HepG2 (cell line): ENCODE data around the gene SYTL3. TPM values are rescaled to one million over a fixed set of nuclear protein-coding genes. Genes with fewer than 3 reads are reported as not detected.

ENCODE experiments used
- ATF7 ChIP-seq, 2 experiments: fragments of 450-650 bp in 1 of 2; sonication (generic) in 1 of 2; formaldehyde crosslinking in 1 of 2; IDR thresholded peaks; 2 replicates each; pipeline versions ENCODE4 v1.4.0 to v1.6.1; 2016 to 2020; ENCODE audit warnings: antibody characterized with exemption in 1 of 2, mild to moderate bottlenecking in 1 of 2, missing genetic modification reagents in 1 of 2
- CBFB ChIP-seq: sonication (generic); formaldehyde crosslinking; IDR thresholded peaks from 2 replicates; pipeline ENCODE4 v1.4.0; 2020; ENCODE audit warnings: missing genetic modification reagents
- ELF3 ChIP-seq: IDR thresholded peaks from 2 replicates; pipeline ENCODE4 v1.6.1; 2016; ENCODE audit warnings: missing genetic modification reagents, missing compliant biosample characterization
- HHEX ChIP-seq: IDR thresholded peaks from 2 replicates; pipeline ENCODE4 v1.6.1; 2016; ENCODE audit warnings: control low read depth
- HNF4A ChIP-seq: sonication (generic); formaldehyde crosslinking; IDR thresholded peaks from 2 replicates; pipeline ENCODE4 v1.4.0; 2020; ENCODE audit warnings: missing genetic modification reagents
- KAT2B ChIP-seq: fragments of 150-350 bp; IDR thresholded peaks from 2 replicates; pipeline ENCODE4 v1.6.1; 2014; ENCODE audit warnings: low read depth, low read length, borderline replicate concordance
- RAD51 ChIP-seq: fragments of 450-650 bp; IDR thresholded peaks from 2 replicates; pipeline ENCODE4 v1.6.1; 2016; ENCODE audit warnings: borderline replicate concordance
- RCOR2 ChIP-seq: IDR thresholded peaks from 2 replicates; pipeline ENCODE4 v1.6.1; 2016; ENCODE audit warnings: missing biosample characterization, missing genetic modification reagents
- SKI ChIP-seq: fragments of 450-650 bp; IDR thresholded peaks from one replicate; pipeline ENCODE4 v1.6.1; 2018; ENCODE audit warnings: mild to moderate bottlenecking; ENCODE audit not compliant: partially characterized antibody
- SP1 ChIP-seq, 2 experiments: fragments of 450-650 bp in 1 of 2; sonication (generic) in 1 of 2; formaldehyde crosslinking in 1 of 2; IDR thresholded peaks; 2 replicates each; pipeline versions ENCODE4 v1.4.0 to v1.6.1; 2016 to 2020; ENCODE audit warnings: missing genetic modification reagents in 1 of 2
- ZKSCAN1 ChIP-seq: fragments of 150-350 bp; IDR thresholded peaks from 2 replicates; pipeline ENCODE4 v1.6.1; 2014; ENCODE audit warnings: low read length
- ZMYM4 ChIP-seq: sonication (generic); formaldehyde crosslinking; IDR thresholded peaks from 2 replicates; pipeline ENCODE4 v1.8.1; 2023; ENCODE audit warnings: mild to moderate bottlenecking, missing genetic modification reagents
- ZNF333 ChIP-seq: sonication (generic); formaldehyde crosslinking; IDR thresholded peaks from 2 replicates; pipeline ENCODE4 v1.4.0; 2020; ENCODE audit warnings: mild to moderate bottlenecking, missing genetic modification reagents, borderline replicate concordance
- ZNF460 ChIP-seq: sonication (generic); formaldehyde crosslinking; IDR thresholded peaks from 2 replicates; pipeline ENCODE4 v1.5.1; 2020; ENCODE audit warnings: missing genetic modification reagents, mild to moderate bottlenecking, borderline replicate concordance
- ZNF562 ChIP-seq: sonication (generic); formaldehyde crosslinking; IDR thresholded peaks from 2 replicates; pipeline ENCODE4 v1.8.0; 2022; ENCODE audit warnings: missing genetic modification reagents, borderline replicate concordance
- ZNF615 ChIP-seq: sonication (generic); formaldehyde crosslinking; IDR thresholded peaks from 2 replicates; pipeline ENCODE4 v1.5.0; 2020; ENCODE audit warnings: mild to moderate bottlenecking, missing genetic modification reagents, borderline replicate concordance
- ZNF883 ChIP-seq: sonication (generic); formaldehyde crosslinking; IDR thresholded peaks from 2 replicates; pipeline ENCODE4 v1.5.1; 2020; ENCODE audit warnings: mild to moderate bottlenecking, missing genetic modification reagents; ENCODE audit errors: not compliant biosample characterization
- polyA plus RNA-seq, 8 experiments: library from polyadenylated mRNA; depleted of rRNA in 3 of 8; stranded (reverse) in 7 of 8; unstranded in 1 of 8; fragments of >200 nt; fragmentation: Illumina TruSeq in 4 of 8; extraction: Trizol in 4 of 8; gene quantifications; 2 replicates each; pipeline versions ENCODE4 v1.2.1 to v1.2.3, GENCODE V29; 2011 to 2016; ENCODE audit warnings: low read depth in 4 of 8, missing spikeins in 1 of 8, mixed read lengths in 1 of 8; ENCODE audit not compliant: insufficient read depth in 1 of 8
- total RNA-seq, 5 experiments: library from RNA; depleted of rRNA; stranded (reverse); fragments of >200 nt; fragmentation: Illumina TruSeq; extraction: Trizol; gene quantifications; 2 replicates each; pipeline ENCODE4 v1.2.3, GENCODE V29; 2016; ENCODE audit warnings: low read depth in 1 of 5
- TF ChIP-seq, protein P1 (sequence below): sonication (generic); formaldehyde crosslinking; IDR thresholded peaks from 2 replicates; pipeline ENCODE4 v1.4.0; 2020; ENCODE audit warnings: mild to moderate bottlenecking, missing genetic modification reagents
- TF ChIP-seq, protein P2 (sequence below): IDR thresholded peaks from 2 replicates; pipeline ENCODE4 v1.6.1; 2016; ENCODE audit warnings: low read depth, missing genetic modification reagents, missing compliant biosample characterization
- TF ChIP-seq, protein P3 (sequence below): sonication (generic); formaldehyde crosslinking; conservative IDR thresholded peaks from 2 replicates; pipeline ENCODE4 v1.4.0; 2020; ENCODE audit warnings: missing genetic modification reagents

SYTL3 gene
- total and polyA plus RNA-seq, 2 of the 13 experiments (the other 11 are each of a cell fraction or from before 2014, with no cell fraction given), result 0.11 to 0.28 TPM

DNA sequence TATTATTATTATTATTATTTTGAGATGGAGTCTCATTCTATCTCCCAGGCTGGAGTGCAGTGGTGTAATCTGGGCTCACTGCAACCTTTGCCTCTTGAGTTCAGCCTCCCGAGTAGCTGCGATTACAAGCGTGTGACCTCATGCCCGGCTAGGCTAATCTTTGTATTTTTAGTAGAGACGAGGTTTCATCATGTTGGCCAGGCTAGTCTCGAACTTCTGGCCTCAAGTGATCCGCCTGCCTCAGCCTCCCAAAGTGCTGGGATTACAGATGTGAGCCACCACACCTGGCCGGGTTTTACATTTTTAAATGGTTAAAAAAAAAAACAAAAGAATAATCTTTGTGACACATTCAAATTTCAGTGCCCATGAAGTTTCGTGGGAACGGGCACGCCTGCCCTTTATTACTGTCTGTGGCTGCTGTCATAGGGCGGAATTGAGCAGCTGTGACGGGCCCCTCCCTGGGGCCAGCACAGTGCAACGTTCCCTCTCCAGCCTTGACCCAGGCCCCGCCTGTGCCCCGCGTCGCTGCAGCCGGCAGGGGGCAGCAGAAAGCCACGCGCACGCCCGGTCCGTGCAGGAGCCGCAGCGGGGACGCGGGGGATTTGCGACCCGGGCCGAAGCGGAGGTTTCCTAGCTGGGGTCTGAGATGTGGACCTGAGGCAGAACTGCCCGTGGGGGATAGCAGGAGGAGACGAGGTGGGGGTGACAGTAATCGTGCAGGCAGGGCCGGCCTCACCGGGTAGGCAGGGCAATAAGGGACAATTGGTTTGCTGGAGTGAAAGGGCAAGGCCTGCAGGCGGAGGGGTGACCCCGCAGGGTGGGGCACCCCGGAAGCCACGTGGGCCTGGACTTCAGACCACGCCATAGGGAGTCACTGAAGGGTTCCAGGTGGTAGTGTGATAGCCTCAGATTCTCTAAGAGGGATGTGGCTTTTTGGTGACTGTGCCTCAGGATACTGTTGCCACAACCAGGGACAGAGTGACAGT is 54.3 kb downstream of the SYTL3 start (continued):
- peak; percentile 70 for TF ChIP-seq ELF3
- TF ChIP-seq, protein P1, sequence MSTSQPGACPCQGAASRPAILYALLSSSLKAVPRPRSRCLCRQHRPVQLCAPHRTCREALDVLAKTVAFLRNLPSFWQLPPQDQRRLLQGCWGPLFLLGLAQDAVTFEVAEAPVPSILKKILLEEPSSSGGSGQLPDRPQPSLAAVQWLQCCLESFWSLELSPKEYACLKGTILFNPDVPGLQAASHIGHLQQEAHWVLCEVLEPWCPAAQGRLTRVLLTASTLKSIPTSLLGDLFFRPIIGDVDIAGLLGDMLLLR (CRISPR knock-in tag), result no peak; the same call in none of the 2 replicates
- TF ChIP-seq ZNF615, result no peak
- TF ChIP-seq ZNF883 (CRISPR knock-in tag), result peak; percentile 98
- TF ChIP-seq, protein P2, sequence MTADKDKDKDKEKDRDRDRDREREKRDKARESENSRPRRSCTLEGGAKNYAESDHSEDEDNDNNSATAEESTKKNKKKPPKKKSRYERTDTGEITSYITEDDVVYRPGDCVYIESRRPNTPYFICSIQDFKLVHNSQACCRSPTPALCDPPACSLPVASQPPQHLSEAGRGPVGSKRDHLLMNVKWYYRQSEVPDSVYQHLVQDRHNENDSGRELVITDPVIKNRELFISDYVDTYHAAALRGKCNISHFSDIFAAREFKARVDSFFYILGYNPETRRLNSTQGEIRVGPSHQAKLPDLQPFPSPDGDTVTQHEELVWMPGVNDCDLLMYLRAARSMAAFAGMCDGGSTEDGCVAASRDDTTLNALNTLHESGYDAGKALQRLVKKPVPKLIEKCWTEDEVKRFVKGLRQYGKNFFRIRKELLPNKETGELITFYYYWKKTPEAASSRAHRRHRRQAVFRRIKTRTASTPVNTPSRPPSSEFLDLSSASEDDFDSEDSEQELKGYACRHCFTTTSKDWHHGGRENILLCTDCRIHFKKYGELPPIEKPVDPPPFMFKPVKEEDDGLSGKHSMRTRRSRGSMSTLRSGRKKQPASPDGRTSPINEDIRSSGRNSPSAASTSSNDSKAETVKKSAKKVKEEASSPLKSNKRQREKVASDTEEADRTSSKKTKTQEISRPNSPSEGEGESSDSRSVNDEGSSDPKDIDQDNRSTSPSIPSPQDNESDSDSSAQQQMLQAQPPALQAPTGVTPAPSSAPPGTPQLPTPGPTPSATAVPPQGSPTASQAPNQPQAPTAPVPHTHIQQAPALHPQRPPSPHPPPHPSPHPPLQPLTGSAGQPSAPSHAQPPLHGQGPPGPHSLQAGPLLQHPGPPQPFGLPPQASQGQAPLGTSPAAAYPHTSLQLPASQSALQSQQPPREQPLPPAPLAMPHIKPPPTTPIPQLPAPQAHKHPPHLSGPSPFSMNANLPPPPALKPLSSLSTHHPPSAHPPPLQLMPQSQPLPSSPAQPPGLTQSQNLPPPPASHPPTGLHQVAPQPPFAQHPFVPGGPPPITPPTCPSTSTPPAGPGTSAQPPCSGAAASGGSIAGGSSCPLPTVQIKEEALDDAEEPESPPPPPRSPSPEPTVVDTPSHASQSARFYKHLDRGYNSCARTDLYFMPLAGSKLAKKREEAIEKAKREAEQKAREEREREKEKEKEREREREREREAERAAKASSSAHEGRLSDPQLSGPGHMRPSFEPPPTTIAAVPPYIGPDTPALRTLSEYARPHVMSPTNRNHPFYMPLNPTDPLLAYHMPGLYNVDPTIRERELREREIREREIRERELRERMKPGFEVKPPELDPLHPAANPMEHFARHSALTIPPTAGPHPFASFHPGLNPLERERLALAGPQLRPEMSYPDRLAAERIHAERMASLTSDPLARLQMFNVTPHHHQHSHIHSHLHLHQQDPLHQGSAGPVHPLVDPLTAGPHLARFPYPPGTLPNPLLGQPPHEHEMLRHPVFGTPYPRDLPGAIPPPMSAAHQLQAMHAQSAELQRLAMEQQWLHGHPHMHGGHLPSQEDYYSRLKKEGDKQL (CRISPR knock-in tag), result no peak
- TF ChIP-seq, protein P3, sequence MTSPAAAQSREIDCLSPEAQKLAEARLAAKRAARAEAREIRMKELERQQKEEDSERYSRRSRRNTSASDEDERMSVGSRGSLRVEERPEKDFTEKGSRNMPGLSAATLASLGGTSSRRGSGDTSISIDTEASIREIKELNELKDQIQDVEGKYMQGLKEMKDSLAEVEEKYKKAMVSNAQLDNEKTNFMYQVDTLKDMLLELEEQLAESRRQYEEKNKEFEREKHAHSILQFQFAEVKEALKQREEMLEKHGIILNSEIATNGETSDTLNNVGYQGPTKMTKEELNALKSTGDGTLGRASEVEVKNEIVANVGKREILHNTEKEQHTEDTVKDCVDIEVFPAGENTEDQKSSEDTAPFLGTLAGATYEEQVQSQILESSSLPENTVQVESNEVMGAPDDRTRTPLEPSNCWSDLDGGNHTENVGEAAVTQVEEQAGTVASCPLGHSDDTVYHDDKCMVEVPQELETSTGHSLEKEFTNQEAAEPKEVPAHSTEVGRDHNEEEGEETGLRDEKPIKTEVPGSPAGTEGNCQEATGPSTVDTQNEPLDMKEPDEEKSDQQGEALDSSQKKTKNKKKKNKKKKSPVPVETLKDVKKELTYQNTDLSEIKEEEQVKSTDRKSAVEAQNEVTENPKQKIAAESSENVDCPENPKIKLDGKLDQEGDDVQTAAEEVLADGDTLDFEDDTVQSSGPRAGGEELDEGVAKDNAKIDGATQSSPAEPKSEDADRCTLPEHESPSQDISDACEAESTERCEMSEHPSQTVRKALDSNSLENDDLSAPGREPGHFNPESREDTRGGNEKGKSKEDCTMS, result no peak
- TF ChIP-seq CBFB (CRISPR knock-in tag), result peak; percentile 85
- no peak for TF ChIP-seq RAD51
- TF ChIP-seq HHEX, result no peak
- TF ChIP-seq ZNF333 (CRISPR knock-in tag), result peak; percentile 79; the same call in 1 of the 2 replicates
- peak; percentile 45; the same call in 1 of the 2 replicates for TF ChIP-seq RCOR2
- no peak for TF ChIP-seq SP1 (IDR thresholded peaks at IDR 0.05)
- TF ChIP-seq SP1 (CRISPR knock-in tag; IDR thresholded peaks at IDR 0.05), result peak; percentile 54
- no peak for TF ChIP-seq ZKSCAN1
- peak; percentile 20; the same call in 1 of the 2 replicates for TF ChIP-seq ZNF562 (CRISPR knock-in tag)
- no peak for TF ChIP-seq ZNF460 (CRISPR knock-in tag)
- TF ChIP-seq HNF4A, result peak; percentile 80
- TF ChIP-seq KAT2B, result no peak
- TF ChIP-seq SKI, result peak; percentile 61
- peak; percentile 94 for TF ChIP-seq ZMYM4 (CRISPR knock-in tag)
- TF ChIP-seq ATF7 (IDR thresholded peaks at IDR 0.05), result peak; percentile 16; the same call in 1 of the 2 replicates
- TF ChIP-seq ATF7 (CRISPR knock-in tag; IDR thresholded peaks at IDR 0.05), result peak; percentile 81; the same call in 1 of the 2 replicates
